PC-9 (cell line): ENCODE results near the gene RPP25L. TPM values are rescaled to one million over a fixed set of nuclear protein-coding genes. Genes with fewer than 3 reads are reported as not detected.

Source experiments
- Bru-seq: library from RNA; stranded (reverse); fragments of 400-500 nt; gene quantifications from one replicate; lab custom pipeline; 2021; lab: Mats Ljungman, UMichigan
- BruChase-seq, 2 experiments: library from RNA; stranded (reverse); fragments of 400-500 nt; gene quantifications; one replicate each; lab custom pipeline; 2021; lab: Mats Ljungman, UMichigan
- BruUV-seq: library from RNA; stranded (reverse); fragments of 400-500 nt; replicated peaks from 2 replicates; lab custom pipeline; 2021; lab: Mats Ljungman, UMichigan
- CTCF ChIA-PET: fragments of 300-600 bp; sonication (Branson Sonifier 250); formaldehyde crosslinking; loops from one replicate; lab custom pipeline; 2022; ENCODE audit warnings: antibody characterized with exemption; lab: Charles Lee
- POLR2A ChIA-PET: fragments of 300-600 bp; sonication (Branson Sonifier 250); formaldehyde crosslinking; loops from one replicate; lab custom pipeline; 2022; ENCODE audit warnings: antibody characterized with exemption; ENCODE audit not compliant: unreplicated experiment; lab: Charles Lee
- DNase-seq, 2 experiments: peaks; one replicate each; pipeline versions ENCODE4 v3.0.0 to v3.0.0-alpha.2; 2015 to 2022; ENCODE audit warnings: mixed read lengths in 1 of 2
- H2AFZ ChIP-seq: fragments of 200-600 bp; sonication (generic); 2 replicates; pipeline ENCODE4 v1.8.1; 2017; ENCODE audit warnings: antibody characterized with exemption
- H3F3A ChIP-seq: fragments of 200-600 bp; sonication (generic); 2 replicates; pipeline ENCODE4 v1.8.1; 2017; ENCODE audit warnings: antibody characterized with exemption, mild to moderate bottlenecking, low read depth; ENCODE audit not compliant: insufficient read depth
- H3K27ac ChIP-seq: fragments of 200-600 bp; sonication (generic); 2 replicates; pipeline ENCODE4 v1.6.1; 2016; ENCODE audit warnings: mixed run types
- H3K27me3 ChIP-seq: fragments of 200-600 bp; sonication (generic); 2 replicates; pipeline ENCODE4 v1.6.1; 2016; ENCODE audit warnings: low read depth, mixed run types; ENCODE audit not compliant: insufficient read depth
- H3K36me3 ChIP-seq: fragments of 200-600 bp; sonication (generic); 2 replicates; pipeline ENCODE4 v1.6.1; 2016; ENCODE audit warnings: low read depth, mixed run types
- H3K4me1 ChIP-seq: fragments of 200-600 bp; sonication (generic); replicated peaks from 2 replicates; pipeline ENCODE4 v1.6.1; 2016; ENCODE audit warnings: mixed run types; ENCODE audit not compliant: insufficient read depth
- H3K4me2 ChIP-seq: fragments of 200-600 bp; sonication (generic); 2 replicates; pipeline ENCODE4 v1.6.1; 2017; ENCODE audit warnings: mixed run types
- H3K4me3 ChIP-seq: fragments of 200-600 bp; sonication (generic); 2 replicates; pipeline ENCODE4 v1.6.1; 2016; ENCODE audit warnings: mixed run types
- H3K79me2 ChIP-seq: fragments of 200-600 bp; sonication (generic); 2 replicates; pipeline ENCODE4 v1.6.1; 2017; ENCODE audit warnings: low read depth, mixed run types
- H3K9me2 ChIP-seq: fragments of 200-600 bp; sonication (generic); 2 replicates; pipeline ENCODE4 v1.8.1; 2017; ENCODE audit warnings: mild to moderate bottlenecking; ENCODE audit not compliant: insufficient read depth
- H3K9me3 ChIP-seq: fragments of 200-600 bp; sonication (generic); 2 replicates; pipeline ENCODE4 v1.8.1; 2016; ENCODE audit warnings: low read depth; ENCODE audit not compliant: insufficient read depth
- H4K20me1 ChIP-seq: fragments of 200-600 bp; sonication (generic); 2 replicates; pipeline ENCODE4 v1.8.1; 2017; ENCODE audit not compliant: insufficient read depth
- CTCF ChIP-seq: fragments of 200-600 bp; sonication (generic); conservative IDR thresholded peaks from 2 replicates; pipeline ENCODE4 v1.6.1; 2017; ENCODE audit warnings: mixed run types, antibody characterized with exemption, mild to moderate bottlenecking, moderate library complexity
- EZH2 ChIP-seq: fragments of 200-600 bp; sonication (generic); IDR thresholded peaks from 2 replicates; pipeline ENCODE4 v1.8.0; 2017; ENCODE audit warnings: antibody characterized with exemption, low read depth
- intact Hi-C: fragments of 100-400 bp; cut with micrococcal nuclease; formaldehyde crosslinking; loops from one replicate; pipeline ENCODE4 v1.10.0; 2022; ENCODE audit not compliant: unreplicated experiment
- long read RNA-seq: library from polyadenylated mRNA; stranded (forward); transcript quantifications from one replicate; pipeline ENCODE4 v2.0.0, GENCODE V29; 2022
- total RNA-seq: library from RNA; stranded (reverse); gene quantifications from 2 replicates; pipeline ENCODE4 v1.2.3, GENCODE V29; 2021

The RPP25L gene
- total RNA-seq (15.6 and 19.4 TPM in 2 replicates), Bru-seq, nascent RNA (percentile 53 among the genes with signal in this experiment), BruChase-seq, experiment 1, labeled RNA remaining after a 2-hour chase (percentile 45 among the genes with signal in this experiment), BruChase-seq, experiment 2, labeled RNA remaining after a 6-hour chase (percentile 64 among the genes with signal in this experiment)
- long read RNA-seq, transcript RPP25L-202 (2 exons, 888 nt), result major isoform, 10 of 16 reads
- long read RNA-seq, partial matches to known transcripts, result 2 of 16 reads
- long read RNA-seq, other reads (novel, unspliced or antisense), result 0 of 16 reads

GRCh38 chr9:34611811-34612787 lies at the start of gene RPP25L:
Gene RPP25L (minus strand): TSS chr9:34612097. CDS start chr9:34611296, 801 bp downstream.
- H3F3A ChIP-seq, result no peaks in the 10 kb centered on the region
- H2AFZ ChIP-seq, result peak within 1 kb of the TSS; percentile 97
- peak within 1 kb of the TSS; percentile 86 for H3K4me3 ChIP-seq
- peak; percentile 52 to 78 for DNase-seq
- BruUV-seq, result no TSS peak
- 0 out of 2 replicates have a peak, but pooled peaks cover 4% of the 10 kb centered on the region for H3K4me1 ChIP-seq
- TF ChIP-seq CTCF (no peak), EZH2 (no peak)
- H3K36me3 ChIP-seq, result no peaks in the 10 kb centered on the region
- no peaks in the 10 kb centered on the region for H3K9me2 ChIP-seq
- CTCF ChIA-PET, result interaction anchor here (0.6 kb wide), 1 partner anchor 238 kb away, joined by 3 read pairs; no protein-coding TSS in a partner anchor
- POLR2A ChIA-PET, result no interaction called here
- intact Hi-C loops, result loop anchor here (2.0 kb wide), 2 partner anchors 23 to 91 kb away; no protein-coding TSS in a partner anchor
- peak within 1 kb of the TSS; percentile 88 for H3K4me2 ChIP-seq
- 0 out of 2 replicates have a peak, but pooled peaks cover 8% of the 10 kb centered on the region for H3K79me2 ChIP-seq
- no peaks in the 10 kb centered on the region for H4K20me1 ChIP-seq
- peak within 1 kb of the TSS; percentile 23; the same call in 1 of the 2 replicates for H3K27ac ChIP-seq
- no peaks in the 10 kb centered on the region for H3K9me3 ChIP-seq
- H3K27me3 ChIP-seq, result no peaks in the 10 kb centered on the region

GRCh38 chr9:34659592-34660253 lies 47.8 kb upstream of the RPP25L start:
- Histone ChIP-seq H3K9me3 (no peaks in the 10 kb centered on the region), H3K4me3 (no peak overlapping the region), H3K9me2 (no peaks in the 10 kb centered on the region), H3K27me3 (no peaks in the 10 kb centered on the region), H3K4me2 (no peak overlapping the region), H3K36me3 (no peaks in the 10 kb centered on the region), H2AFZ (no peak overlapping the region), H3K4me1 (no peaks in the 10 kb centered on the region), H3F3A (peaks cover 4% of the 10 kb centered on the region; the same call in 1 of the 2 replicates), H3K27ac (no peak overlapping the region), H3K79me2 (no peaks in the 10 kb centered on the region), H4K20me1 (no peaks in the 10 kb centered on the region)
- intact Hi-C loops, result no loop called here
- TF ChIP-seq EZH2 (no peak), CTCF (no peak)
- peak in 1 of 2 experiments; percentile 41 for DNase-seq
- BruUV-seq, result no TSS peak
- CTCF ChIA-PET, result no interaction called here
- POLR2A ChIA-PET, result no interaction called here

GRCh38 chr9:34658461-34658860 lies 46.6 kb upstream of the RPP25L start:
- intact Hi-C loops, result no loop called here
- no TSS peak for BruUV-seq
- no peak overlapping the region for H3K4me3 ChIP-seq
- no peaks in the 10 kb centered on the region for H3F3A ChIP-seq
- H3K9me3 ChIP-seq, result no peaks in the 10 kb centered on the region
- H3K27me3 ChIP-seq, result no peaks in the 10 kb centered on the region
- no peaks in the 10 kb centered on the region for H4K20me1 ChIP-seq
- no peak overlapping the region for H2AFZ ChIP-seq
- H3K4me2 ChIP-seq, result no peak overlapping the region
- DNase-seq, result no peak
- TF ChIP-seq CTCF, result no peak
- no peak for TF ChIP-seq EZH2
- ChIA-PET POLR2A (no interaction called here), CTCF (no interaction called here)
- no peaks in the 10 kb centered on the region for H3K9me2 ChIP-seq
- no peaks in the 10 kb centered on the region for H3K36me3 ChIP-seq
- no peaks in the 10 kb centered on the region for H3K4me1 ChIP-seq
- H3K79me2 ChIP-seq, result no peaks in the 10 kb centered on the region
- no peak overlapping the region for H3K27ac ChIP-seq
